HCT116 (cell line): ENCODE results near the gene ZNF746.

Source experiments
- CTCF ChIP-seq, 3 experiments: fragments of 200-600 bp in 1 of 3; sonication (generic) in 1 of 3; IDR thresholded peaks in 2 of 3; conservative IDR thresholded peaks in 1 of 3; 2 replicates each; pipeline ENCODE4 v1.5.1; 2012 to 2017; ENCODE audit warnings: low read depth in 2 of 3, low read length in 2 of 3, antibody characterized with exemption in 1 of 3, borderline replicate concordance in 1 of 3, control low read depth in 1 of 3, mild to moderate bottlenecking in 1 of 3, mixed read lengths in 1 of 3, mixed run types in 1 of 3, moderate library complexity in 1 of 3; ENCODE audit not compliant: insufficient read depth in 1 of 3
- EZH2phosphoT487 ChIP-seq: fragments of 200-600 bp; IDR thresholded peaks from 2 replicates; pipeline ENCODE4 v1.6.1; 2018; ENCODE audit warnings: antibody characterized with exemption, borderline replicate concordance
- MAX ChIP-seq: IDR thresholded peaks from 2 replicates; pipeline ENCODE4 v1.6.1; 2012
- POLR2AphosphoS5 ChIP-seq: IDR thresholded peaks from 2 replicates; pipeline ENCODE4 v1.6.1; 2011; ENCODE audit warnings: mild to moderate bottlenecking, low read depth, low read length, moderate library complexity
- RAD21 ChIP-seq: IDR thresholded peaks from 2 replicates; pipeline ENCODE4 v1.6.1; 2012; ENCODE audit warnings: low read depth, mild to moderate bottlenecking

GRCh38 chr7:149454006-149454405 is 43.6 kb downstream of the ZNF746 start:
- TF ChIP-seq RAD21 (no peak), MAX (no peak), POLR2AphosphoS5 (no peak), CTCF (IDR thresholded peaks at IDR 0.05 in 2 of 3, conservative IDR thresholded peaks at IDR 0.05 in 1 of 3; ENCODE audit: borderline replicate concordance in 1 of 3, insufficient read depth in 1 of 3, low read depth in 2 of 3, low read length in 2 of 3) (no peak), EZH2phosphoT487 (no peak)
